HG03196 (cell line): Measurements from ENCODE around the gene ATP5F1B.
"Not testable (repeated sequence)": the region's sequence is repeated elsewhere in the genome, so short reads cannot be mapped to it uniquely, and the experiment has no call there.

Experiments used
- ATAC-seq: cut with Tn5 transposase; IDR thresholded peaks from one replicate; pipeline ENCODE4 v1.9.1; 2021; ENCODE audit not compliant: unreplicated experiment

ATP5F1B gene

GRCh38 chr12:56645717-56646446 is at the start of gene ATP5F1B:
Gene ATP5F1B (minus strand): TSS chr12:56645984. CDS start chr12:56645963, 21 bp downstream.
- peak; percentile 99 for ATAC-seq

GRCh38 chr12:56694161-56694560 is 48.4 kb upstream of the ATP5F1B start:
- no peak for ATAC-seq

- no peak for ATAC-seq
Observed at GRCh38 chr12:56688846-56689109, 43.0 kb upstream of the ATP5F1B start.

- ATAC-seq: peak; percentile 70
Observed at GRCh38 chr12:56688129-56688845, 42.5 kb upstream of the ATP5F1B start, which contains the start of gene PTGES3. Gene PTGES3 (minus strand): TSS chr12:56688284. CDS start chr12:56687999, 285 bp downstream.

DNA sequence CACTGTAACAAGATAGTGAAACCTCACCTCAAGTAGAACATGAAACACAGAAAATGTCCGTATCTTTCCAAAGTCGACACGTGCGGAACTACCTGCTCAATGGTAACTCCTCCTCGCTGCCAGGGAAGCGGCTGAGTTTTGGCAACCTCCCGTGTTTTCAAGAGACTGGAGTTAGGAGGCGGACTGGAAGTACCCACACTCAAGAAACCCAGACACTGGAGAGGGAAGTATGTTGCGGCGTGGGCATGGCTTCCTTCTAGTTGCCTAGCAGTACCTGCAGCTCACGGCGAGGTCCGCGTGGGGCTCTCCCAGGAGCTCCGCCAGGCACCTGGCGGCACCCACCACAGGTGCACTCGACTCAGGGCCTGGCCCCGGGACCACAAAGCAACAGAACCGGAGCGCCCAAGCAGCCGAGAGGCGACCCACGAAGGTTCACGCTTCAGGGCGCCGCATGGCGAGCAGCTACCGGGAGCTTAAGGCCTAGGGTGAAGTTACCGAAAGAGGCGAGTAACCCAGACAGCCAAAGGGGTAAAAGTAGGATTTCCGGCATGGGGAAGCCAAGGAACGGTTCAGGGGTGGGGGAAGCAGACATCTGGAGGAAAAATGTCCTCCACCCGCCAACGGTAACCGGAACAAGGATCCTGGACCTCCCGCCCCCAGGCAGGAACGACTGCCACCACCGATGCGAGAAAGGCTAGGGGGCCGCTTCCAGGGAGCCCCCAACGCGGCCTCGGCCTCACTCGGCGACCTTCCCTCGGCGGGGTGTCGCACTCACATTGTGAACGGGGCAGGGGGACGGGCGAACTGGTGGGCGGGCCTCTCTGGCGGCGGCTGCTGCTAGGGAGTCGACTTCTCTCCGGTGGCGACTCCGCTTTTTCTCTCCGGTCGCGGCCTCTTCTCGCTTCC is 41.7 kb upstream of the ATP5F1B start:
- ATAC-seq: peak; percentile 26

- ATAC-seq: no peak
Observed at GRCh38 chr12:56684745-56685359, 39.1 kb upstream of the ATP5F1B start.

DNA sequence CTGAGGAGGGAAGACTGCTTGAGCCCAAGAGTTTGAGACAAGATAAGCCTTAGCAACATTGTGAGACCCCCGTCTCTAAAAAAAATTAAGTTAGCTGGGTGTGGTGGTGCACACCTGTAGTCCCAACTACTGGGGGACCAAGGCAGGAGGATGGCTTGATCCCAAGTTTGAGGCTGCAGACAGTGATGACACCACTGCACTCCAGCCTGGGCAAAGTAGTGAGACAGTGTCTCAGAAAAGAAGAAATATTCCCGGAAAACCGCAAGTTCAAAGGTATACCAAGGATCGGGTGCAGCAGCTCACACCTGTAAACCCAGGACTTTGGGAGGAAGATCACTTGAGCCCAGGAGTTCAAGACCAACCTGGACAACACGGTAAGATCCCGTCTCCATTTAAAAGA is 36.5 kb upstream of the ATP5F1B start:
- ATAC-seq: no peak

DNA sequence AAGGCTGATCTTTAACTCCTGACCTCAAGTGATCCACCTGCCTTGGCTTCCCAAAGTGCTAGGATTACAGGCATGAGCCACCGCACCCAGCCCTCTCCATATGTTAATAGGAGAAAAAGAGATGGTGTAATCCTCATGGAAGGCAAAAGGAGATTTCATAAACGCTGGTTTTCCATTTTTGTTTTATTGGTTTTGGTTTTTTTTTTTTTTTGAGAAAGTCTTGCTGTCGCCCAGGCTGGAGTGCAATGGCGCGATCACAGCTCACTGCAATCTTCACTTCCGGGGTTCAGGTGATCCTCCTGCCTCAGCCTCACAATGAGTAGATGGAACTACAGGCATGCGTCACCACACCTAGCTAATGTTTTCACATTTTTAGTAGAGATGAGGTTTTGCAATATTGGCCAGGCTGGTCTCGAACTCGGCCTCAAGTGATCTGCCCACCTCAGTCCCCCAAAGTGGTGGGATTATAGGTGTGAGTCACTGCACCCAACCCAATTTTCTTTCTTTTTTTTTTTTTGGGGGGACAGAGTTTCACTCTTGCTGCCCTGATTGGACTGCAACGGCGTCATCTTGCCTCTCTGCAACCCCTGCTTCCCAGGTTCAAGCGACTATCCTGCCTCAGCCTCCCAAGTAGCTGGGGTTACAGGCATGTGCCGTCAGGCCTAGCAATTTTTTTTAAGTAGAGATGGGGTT is 34.2 kb upstream of the ATP5F1B start:
- ATAC-seq: no peak

GRCh38 chr12:56678852-56679251 is 33.1 kb upstream of the ATP5F1B start:
- ATAC-seq: no peak

- ATAC-seq: no peak
Observed at GRCh38 chr12:56677680-56678079, 31.9 kb upstream of the ATP5F1B start.

GRCh38 chr12:56676851-56677580 is 31.2 kb upstream of the ATP5F1B start:
- ATAC-seq: no peak

GRCh38 chr12:56671608-56672007 is 25.8 kb upstream of the ATP5F1B start:
- ATAC-seq: no peak

DNA sequence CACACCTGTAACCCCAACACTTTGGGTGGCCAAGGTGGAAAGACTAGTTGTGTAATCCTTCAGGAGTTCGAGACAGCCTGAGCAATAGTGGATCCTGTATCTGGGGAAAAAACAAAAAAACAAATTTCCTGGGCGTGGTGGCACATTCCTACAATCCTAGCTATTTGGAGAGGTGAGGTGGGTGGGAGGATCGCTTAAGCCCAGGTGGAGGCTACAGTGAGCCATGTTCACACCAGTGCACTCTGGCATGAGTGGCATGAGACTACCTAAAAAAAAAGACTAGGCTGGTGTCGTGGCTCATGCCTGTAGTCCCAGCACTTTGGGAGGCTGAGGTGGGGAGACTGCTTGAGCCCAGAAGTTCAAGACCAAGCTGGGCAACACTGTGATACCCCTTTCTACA is 25.1 kb upstream of the ATP5F1B start:
- ATAC-seq: no peak

DNA sequence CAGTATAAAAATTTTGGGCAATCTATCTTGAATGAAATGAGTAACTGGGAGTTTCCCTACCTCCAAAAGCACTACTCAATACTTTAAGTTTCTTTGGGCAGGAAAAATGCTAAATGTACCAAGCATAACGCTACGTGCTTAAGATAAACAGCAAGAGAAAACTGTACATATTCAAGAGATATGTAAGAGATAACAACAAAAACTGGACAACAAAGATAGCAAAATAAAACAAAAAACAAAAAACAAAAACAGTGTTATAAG is 22.3 kb upstream of the ATP5F1B start:
- no peak for ATAC-seq

DNA sequence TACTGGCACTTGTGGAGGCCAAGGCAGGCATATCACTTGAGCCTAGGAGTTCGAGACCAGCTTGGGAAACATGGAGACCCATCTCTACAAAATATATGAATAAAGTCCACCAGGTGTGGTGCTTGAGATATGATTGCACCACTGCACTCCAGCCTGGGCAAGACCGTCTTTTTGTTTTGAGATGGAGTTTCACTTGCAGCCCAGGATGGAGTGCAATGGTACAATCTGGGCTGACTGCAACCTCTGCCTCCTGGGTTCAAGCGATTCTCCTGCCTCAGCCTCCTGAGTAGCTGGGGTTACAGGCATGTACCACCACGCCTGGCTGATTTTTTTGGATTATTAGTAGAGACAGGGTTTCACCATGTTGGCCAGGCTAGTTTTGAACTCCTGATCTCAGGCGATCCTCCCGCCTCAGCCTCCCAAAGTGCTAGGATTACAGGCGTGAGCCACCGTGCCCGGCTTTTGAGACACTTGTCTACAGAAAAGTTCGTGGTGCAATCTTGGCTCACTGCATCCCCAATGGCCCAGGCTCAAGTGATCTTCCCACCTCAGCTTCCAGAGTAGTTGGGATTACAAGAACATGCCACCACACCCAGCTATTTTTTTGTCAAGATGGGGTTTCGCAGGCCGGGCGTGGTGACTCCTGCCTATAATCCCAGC is 16.3 kb upstream of the ATP5F1B start:
- no peak for ATAC-seq

DNA sequence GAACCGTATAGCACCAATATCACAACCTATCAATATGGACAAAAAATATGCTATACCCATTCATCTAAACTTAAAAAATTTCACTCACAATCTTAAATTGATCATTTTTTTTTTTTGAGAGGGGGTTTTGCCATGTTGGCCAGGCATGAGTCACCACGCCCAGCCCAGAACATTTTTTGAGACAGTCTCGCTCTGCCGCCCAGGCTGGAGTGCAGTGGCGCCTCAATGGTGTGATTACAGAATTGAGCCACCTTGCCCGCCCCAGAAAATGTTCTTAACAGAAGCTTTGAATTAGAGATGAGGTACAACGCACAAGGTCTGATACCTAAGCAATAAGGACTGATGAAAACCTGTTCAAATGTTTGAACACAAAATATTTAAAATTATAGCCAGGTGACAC is 15.8 kb upstream of the ATP5F1B start:
- ATAC-seq: no peak

- ATAC-seq: no peak
Observed at GRCh38 chr12:56658921-56659320, 13.1 kb upstream of the ATP5F1B start.

- no peak for ATAC-seq
Observed at GRCh38 chr12:56657416-56658379, 11.9 kb upstream of the ATP5F1B start.

DNA sequence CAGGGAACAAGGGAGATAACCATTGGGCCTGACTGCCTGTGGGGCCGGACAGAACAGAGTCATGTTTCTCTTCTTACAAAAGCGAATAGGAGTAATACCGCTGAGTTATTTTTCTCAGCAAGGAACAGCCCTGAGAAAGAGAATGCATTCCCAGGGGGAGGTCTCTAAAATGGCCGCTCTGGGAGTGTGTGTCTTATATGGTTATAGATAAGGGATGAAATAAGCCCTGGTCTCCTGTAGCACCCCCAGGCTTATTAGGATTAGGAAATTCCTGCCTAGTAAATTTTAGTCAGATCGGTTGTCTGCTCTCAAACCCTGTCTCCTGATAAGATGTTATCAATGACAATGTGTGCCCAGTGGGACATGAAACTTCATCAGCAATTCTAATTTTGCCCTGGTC is 8.0 kb upstream of the ATP5F1B start:
- ATAC-seq: not testable (repeated sequence)
